GM19099 (cell line): ENCODE data around the gene HRAS.

Experiments
- POLR2A ChIP-seq: IDR thresholded peaks from 3 replicates; pipeline ENCODE4 v1.6.1; 2011; ENCODE audit warnings: low read depth; ENCODE audit not compliant: insufficient read length; ENCODE audit errors: extremely low read depth

The HRAS gene

GRCh38 chr11:571802-572185, 36.4 kb upstream of the HRAS start:
- TF ChIP-seq POLR2A, result no peak

DNA sequence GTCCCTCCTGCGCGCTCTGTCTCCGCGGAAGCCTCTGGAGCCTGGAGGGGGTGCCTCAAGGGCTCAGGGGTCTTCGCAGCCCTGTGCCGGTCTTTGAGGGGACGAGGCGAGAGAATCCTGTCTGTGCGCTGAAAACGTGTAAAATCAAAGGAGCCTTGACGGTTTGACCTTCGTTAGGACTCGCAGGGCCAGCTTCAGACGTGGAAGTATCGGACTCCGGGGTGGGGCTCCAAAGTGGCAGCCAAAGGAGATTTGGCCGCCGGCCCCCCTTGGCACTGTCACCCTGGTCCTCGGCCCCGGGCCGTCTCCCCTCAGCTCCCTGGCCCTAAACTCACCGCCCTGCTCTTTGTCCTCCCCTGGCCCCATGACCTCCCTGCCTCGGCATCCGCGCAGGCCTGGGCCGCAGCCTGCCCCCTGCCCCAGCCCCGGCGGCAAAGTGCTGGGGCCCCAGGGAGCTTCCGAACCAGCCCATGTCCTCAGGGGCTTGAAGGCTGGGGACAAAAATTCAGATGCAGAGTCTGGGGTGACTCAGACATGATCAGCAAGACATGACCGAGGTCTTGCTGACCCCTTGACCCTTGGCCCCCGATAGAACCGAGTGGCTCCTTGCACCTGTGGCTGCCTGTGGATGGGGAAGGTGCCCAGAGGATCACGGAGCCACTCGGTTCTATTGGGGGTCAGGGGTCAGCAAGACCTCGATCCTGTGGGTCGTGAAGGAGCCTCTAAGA, 33.9 kb upstream of the HRAS start:
- no peak for TF ChIP-seq POLR2A

- peak; percentile 66 for TF ChIP-seq POLR2A
These were observed 33.2 kb upstream of the HRAS start for GRCh38 chr11:568306-569157.

DNA sequence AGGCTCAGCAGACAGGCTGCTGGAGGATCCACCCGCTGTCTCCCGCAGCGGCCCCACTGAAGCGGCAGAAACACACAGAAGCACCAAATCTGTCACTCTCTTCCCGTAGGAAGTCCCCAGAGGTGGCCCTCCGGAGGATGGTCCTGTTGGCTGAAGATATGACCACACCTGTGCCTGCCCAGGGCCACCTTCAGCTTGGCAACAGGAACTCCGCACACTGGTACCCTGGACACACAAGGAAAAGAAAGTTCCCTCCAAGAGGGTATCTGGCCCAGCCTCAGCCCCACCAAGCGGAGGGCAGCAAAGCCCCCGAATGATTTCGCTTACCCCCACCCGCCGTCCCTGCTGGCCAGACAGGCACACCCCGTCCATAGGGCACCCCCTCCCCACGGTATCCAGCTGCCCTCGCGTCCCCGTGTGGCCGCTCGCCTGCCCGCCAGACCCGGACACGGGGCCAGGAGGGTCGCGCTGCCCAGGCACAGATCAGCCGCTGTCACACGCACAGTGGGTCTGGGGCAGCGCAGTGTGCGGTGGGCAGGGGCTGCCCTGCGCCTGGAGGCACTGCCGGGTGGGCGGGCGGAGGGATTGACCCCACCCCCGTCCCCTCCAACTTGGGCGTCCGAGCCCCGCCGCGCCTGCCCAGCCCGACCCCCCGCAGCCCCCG, 32.4 kb upstream of the HRAS start:
- TF ChIP-seq POLR2A, result no peak

DNA sequence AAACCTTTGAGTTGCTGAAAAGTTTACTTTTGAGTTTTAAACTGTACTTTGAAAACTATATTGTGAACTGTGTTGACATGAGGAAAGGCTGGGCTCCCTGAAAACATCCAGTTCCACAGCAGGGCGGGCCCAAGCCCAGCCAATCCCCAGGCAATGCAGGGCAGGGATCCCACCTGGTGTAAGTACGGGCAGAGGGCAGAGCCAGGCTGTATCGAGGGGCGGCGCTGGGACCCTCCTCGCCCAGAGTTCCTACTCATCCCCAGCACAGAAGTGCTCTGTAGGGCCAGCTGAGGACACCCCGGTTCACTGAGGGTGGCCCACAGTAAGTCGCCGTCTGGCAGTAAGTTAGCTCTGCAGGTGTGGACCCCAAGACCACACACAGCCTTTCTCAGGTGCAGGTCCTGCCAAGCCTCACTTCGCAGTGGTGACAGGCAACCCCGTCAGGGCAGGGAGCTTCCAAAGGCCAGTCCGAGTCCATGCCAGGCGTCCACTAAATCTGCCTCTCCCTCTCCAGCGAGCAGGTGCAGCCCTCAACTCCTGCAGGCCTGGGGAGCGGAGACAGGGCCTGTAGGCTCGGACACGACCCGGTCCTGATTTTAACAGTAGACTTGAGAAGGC, 31.7 kb upstream of the HRAS start:
- TF ChIP-seq POLR2A, result no peak

DNA sequence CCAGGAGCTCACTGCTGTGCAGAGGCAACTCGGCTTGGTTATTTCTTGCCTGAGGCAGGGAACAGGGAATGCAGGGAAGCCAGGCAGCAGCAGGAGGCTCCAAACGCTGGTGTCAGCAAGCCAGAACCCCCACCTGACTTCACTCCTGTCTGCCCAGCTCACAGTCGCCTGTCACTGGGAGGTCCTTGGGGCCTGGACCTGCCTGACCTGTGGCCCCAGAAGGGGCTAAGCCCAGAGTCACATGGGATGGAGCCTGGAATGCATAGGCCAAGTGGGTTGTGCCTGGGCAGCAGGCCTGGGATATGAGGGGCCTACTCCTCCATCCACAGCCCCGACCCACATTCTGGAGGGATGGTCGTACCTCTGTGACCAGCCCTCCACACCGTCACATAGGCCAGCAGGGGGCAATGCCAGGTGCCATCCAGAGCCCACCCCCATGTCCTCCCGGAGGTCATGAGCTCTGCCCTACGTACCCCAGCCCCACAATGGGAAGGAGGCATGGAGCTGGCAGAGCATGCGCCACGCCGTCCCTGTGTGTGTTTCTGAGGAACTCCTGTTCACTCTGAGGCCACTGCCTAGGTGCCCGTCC, 30.6 kb upstream of the HRAS start:
- no peak for TF ChIP-seq POLR2A

DNA sequence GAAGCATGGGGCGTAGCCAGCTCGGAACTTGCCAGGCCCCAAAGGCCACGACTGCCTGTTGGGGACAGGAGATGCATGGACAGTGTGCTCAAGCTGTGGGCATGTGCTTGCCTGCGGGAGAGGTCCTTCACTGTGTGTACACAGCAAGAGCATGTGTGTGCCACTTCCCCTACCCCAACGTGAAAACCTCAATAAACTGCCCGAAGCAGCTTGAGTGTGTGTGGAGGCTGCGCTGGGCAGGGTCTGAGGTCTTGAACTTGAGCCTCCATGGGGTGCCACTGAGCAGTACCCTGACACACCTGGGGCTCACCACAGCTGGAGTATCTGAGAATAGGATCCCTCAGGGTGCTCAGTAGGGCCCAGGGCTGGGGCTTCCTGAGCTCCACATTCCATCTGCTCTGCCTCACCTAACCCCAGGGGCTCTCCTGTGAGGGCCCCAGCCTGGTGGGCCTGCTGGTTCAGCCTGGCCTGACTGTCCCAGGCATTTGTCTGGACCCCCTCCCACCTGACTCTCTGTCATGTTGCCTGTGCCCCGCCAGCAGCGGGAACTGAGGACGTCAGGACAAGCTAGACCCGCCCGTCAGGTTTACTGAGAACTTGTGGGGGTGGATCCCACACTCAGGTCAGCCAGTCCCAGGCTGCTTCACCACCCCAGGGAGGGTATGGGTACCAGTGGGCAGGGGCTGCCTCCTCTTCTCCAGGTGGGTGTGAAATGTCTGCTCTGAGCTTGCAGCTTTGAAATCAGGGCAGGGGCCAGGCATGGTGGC, 28.6 kb upstream of the HRAS start:
- no peak for TF ChIP-seq POLR2A

DNA sequence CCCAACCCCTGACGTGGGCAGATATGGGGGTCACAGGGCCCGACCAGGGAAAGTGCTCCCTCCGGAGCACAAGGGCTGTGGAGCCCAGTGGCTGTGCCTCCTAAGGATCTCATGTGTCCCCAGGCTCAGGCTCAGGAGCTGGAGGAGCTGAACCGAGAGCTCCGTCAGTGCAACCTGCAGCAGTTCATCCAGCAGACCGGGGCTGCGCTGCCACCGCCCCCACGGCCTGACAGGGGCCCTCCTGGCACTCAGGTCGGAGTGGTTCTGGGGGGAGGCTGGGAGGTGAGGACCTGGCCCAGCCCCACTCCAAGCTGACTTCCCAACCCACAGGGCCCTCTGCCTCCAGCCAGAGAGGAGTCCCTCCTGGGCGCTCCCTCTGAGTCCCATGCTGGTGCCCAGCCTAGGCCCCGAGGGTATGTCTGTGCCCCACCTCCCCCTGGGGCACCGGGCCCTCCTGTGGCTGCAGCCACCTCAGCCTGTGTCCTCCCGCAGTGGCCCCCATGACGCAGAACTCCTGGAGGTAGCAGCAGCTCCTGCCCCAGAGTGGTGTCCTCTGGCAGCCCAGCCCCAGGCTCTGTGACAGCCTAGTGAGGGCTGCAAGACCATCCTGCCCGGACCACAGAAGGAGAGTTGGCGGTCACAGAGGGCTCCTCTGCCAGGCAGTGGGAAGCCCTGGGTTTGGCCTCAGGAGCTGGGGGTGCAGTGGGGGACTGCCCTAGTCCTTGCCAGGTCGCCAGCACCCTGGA, 27.9 kb upstream of the HRAS start:
- no peak for TF ChIP-seq POLR2A

DNA sequence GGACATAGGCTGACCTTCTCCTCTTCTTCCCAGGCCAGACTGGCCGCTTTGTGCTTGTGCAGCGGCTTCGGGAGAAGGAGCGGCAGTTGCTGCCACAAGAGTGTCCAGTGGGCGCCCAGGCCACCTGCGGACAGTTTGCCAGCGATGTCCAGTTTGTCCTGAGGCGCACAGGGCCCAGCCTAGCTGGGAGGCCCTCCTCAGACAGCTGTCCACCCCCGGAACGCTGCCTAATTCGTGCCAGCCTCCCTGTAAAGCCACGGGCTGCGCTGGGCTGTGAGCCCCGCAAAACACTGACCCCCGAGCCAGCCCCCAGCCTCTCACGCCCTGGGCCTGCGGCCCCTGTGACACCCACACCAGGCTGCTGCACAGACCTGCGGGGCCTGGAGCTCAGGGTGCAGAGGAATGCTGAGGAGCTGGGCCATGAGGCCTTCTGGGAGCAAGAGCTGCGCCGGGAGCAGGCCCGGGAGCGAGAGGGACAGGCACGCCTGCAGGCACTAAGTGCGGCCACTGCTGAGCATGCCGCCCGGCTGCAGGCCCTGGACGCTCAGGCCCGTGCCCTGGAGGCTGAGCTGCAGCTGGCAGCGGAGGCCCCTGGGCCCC, 26.8 kb upstream of the HRAS start:
- TF ChIP-seq POLR2A, result no peak

GRCh38 chr11:561148-562003, 26.0 kb upstream of the HRAS start:
- TF ChIP-seq POLR2A, result no peak

- TF ChIP-seq POLR2A, result peak; percentile 79
These were observed 25.1 kb upstream of the HRAS start, which contains the start of the genes LMNTD2 and RASSF7 for GRCh38 chr11:560305-561147. Gene LMNTD2 (minus strand): TSS chr11:560738. CDS start chr11:560716, 22 bp downstream. Gene RASSF7 (plus strand): TSS chr11:560970. CDS start chr11:561769, 799 bp downstream.

DNA sequence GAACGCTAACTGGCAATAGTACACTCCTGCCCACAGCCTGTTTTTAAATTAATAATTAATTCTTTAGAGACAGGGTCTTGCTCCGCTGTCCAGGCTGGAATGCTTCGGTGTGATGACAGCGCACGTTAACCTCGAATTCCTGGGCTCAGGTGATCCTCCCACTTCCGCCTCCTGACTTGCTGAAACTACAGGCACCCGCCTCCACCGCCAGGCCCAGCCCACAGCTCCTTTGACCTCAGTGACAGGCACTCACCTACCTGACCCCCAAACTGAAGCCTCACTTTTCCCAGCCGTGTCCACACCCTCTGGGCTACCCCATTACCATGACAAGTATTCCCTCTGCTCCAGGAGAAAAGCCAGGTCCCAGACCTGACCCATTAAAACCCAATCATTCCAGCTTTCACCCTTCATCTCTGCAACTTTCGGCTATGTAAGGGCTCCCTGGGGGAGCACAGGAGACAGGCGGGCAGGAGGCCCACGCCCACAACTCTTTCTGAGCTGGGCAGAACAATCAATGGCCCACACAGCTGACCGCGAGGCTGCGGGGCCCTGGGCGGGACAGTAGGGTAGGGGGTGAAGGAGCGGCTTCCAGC, 24.4 kb upstream of the HRAS start:
- TF ChIP-seq POLR2A, result no peak
